ENCODE data around the gene TRPV5.

- TF ChIP-seq BHLHE40 (IDR thresholded peaks at IDR 0.05; ENCODE audit: low read depth, low read length) (no peak), POLR2A (IDR thresholded peaks at IDR 0.05; ENCODE audit: low read depth, low read length) (no peak), RAD21 (IDR thresholded peaks at IDR 0.05; ENCODE audit: low read length) (no peak), RCOR1 (IDR thresholded peaks at IDR 0.05; ENCODE audit: insufficient replicate concordance, low read length) (no peak), CTCF (conservative IDR thresholded peaks at IDR 0.05; ENCODE audit: low read depth, low read length) (no peak), CEBPB (IDR thresholded peaks at IDR 0.05; ENCODE audit: low read depth, low read length) (no peak), RFX5 (IDR thresholded peaks at IDR 0.05; ENCODE audit: low read depth, low read length) (no peak), ELK1 (IDR thresholded peaks at IDR 0.05; ENCODE audit: borderline replicate concordance, low read depth, low read length) (no peak), USF2 (IDR thresholded peaks at IDR 0.05; ENCODE audit: low read depth, low read length) (no peak), SMC3 (IDR thresholded peaks at IDR 0.05; ENCODE audit: low read depth, low read length) (no peak), MAZ (IDR thresholded peaks at IDR 0.05; ENCODE audit: borderline replicate concordance, low read depth, low read length) (no peak)
These were observed 21.2 kb upstream of the TRPV5 start for GRCh38 chr7:142954680-142955268.
